ENCODE measurements around the gene KIAA0232.

KIAA0232 gene

GRCh38 chr4:6851962-6852361, 69.4 kb downstream of the KIAA0232 start:
- DNase-seq, result no peak

GRCh38 chr4:6852582-6852981, 70.1 kb downstream of the KIAA0232 start:
- no peak for DNase-seq

- no peak for DNase-seq
Measured at GRCh38 chr4:6854098-6854744, 71.7 kb downstream of the KIAA0232 start.

GRCh38 chr4:6855692-6856297, 73.3 kb downstream of the KIAA0232 start:
- no peak for DNase-seq

GRCh38 chr4:6856391-6856790, 73.9 kb downstream of the KIAA0232 start:
- no peak for DNase-seq

GRCh38 chr4:6857009-6857882, 74.7 kb downstream of the KIAA0232 start:
- no peak for DNase-seq

- DNase-seq, result no peak
Measured at GRCh38 chr4:6858997-6859396, 76.5 kb downstream of the KIAA0232 start.

GRCh38 chr4:6859543-6859942, 77.0 kb downstream of the KIAA0232 start:
- DNase-seq, result no peak

- no peak for DNase-seq
Measured at GRCh38 chr4:6868386-6868785, 85.9 kb downstream of the KIAA0232 start.

GRCh38 chr4:6869944-6870343, 87.4 kb downstream of the KIAA0232 start:
- no peak for DNase-seq

- no peak for DNase-seq
Measured at GRCh38 chr4:6873291-6873690, 90.8 kb downstream of the KIAA0232 start.

- DNase-seq, result peak; percentile 26
Measured at GRCh38 chr4:6873792-6874461, 91.4 kb downstream of the KIAA0232 start.

GRCh38 chr4:6874981-6875380, 92.5 kb downstream of the KIAA0232 start:
- no peak for DNase-seq

- DNase-seq, result peak; percentile 75
Measured at GRCh38 chr4:6875431-6875831, 92.9 kb downstream of the KIAA0232 start.

- DNase-seq, result no peak
Measured at GRCh38 chr4:6876440-6876839, 93.9 kb downstream of the KIAA0232 start.

GRCh38 chr4:6877067-6877466, 94.5 kb downstream of the KIAA0232 start:
- DNase-seq, result no peak

- no peak for DNase-seq
Measured at GRCh38 chr4:6878451-6879059, 96.0 kb downstream of the KIAA0232 start.

GRCh38 chr4:6880691-6881090, 98.2 kb downstream of the KIAA0232 start:
- DNase-seq, result no peak

GRCh38 chr4:6881908-6882307, 99.4 kb downstream of the KIAA0232 start:
- DNase-seq, result no peak

- DNase-seq, result no peak
Measured at GRCh38 chr4:6884341-6884870, 101.9 kb downstream of the KIAA0232 start.

- DNase-seq, result no peak
Measured at GRCh38 chr4:6885953-6886557, 103.5 kb downstream of the KIAA0232 start.

GRCh38 chr4:6886886-6887285, 104.4 kb downstream of the KIAA0232 start:
- no peak for DNase-seq
